HFFc6 (cell line): Measurements from ENCODE around the gene FH. TPM values are rescaled to one million over a fixed set of nuclear protein-coding genes. Genes with fewer than 3 reads are reported as not detected.

Experiments
- DNase-seq: peaks from one replicate; pipeline ENCODE4 v3.0.0-alpha.2; 2018
- H3K27ac Mint-ChIP-seq: 2 replicates; pipeline ENCODE4 v1.8.0; 2020; ENCODE audit warnings: mild to moderate bottlenecking, mixed read lengths
- H3K27me3 Mint-ChIP-seq: 2 replicates; pipeline ENCODE4 v1.8.0; 2021; ENCODE audit warnings: mild to moderate bottlenecking, moderate library complexity, mixed read lengths; ENCODE audit not compliant: insufficient read depth
- H3K36me3 Mint-ChIP-seq: 2 replicates; pipeline ENCODE4 v1.8.0; 2021; ENCODE audit warnings: low read depth, mixed read lengths
- H3K4me1 Mint-ChIP-seq: 2 replicates; pipeline ENCODE4 v1.8.0; 2020; ENCODE audit warnings: low read depth, mixed read lengths
- H3K4me3 Mint-ChIP-seq: 2 replicates; pipeline ENCODE4 v1.8.0; 2020; ENCODE audit warnings: mild to moderate bottlenecking, moderate library complexity, mixed read lengths
- H3K9me3 Mint-ChIP-seq: 2 replicates; pipeline ENCODE4 v1.8.0; 2020; ENCODE audit warnings: mild to moderate bottlenecking, mixed read lengths
- CTCF ChIP-seq: fragments of 200-600 bp; sonication (generic); IDR thresholded peaks from 2 replicates; pipeline ENCODE4 v1.5.0; 2021; ENCODE audit warnings: antibody characterized with exemption, mild to moderate bottlenecking
- long read RNA-seq: library from polyadenylated mRNA; unstranded; transcript quantifications from one replicate; pipeline ENCODE4 v2.0.0, GENCODE V29; 2019
- total RNA-seq, 6 experiments: library from RNA; stranded (reverse); fragmentation: NEBNext Ultra II Directional; extraction: Animal tissue kit (Norgen Biotek cat#: 25700); gene quantifications; 2 replicates in 1 of 6; 3 replicates in 5 of 6; pipeline ENCODE4 v1.2.3, GENCODE V29; 2021

FH gene
- 100 to 1,000 TPM; 107 to 137 (median 123) TPM for total RNA-seq
- long read RNA-seq, transcript FH-201 (10 exons, 1,797 nt) = major isoform, 198 of 233 reads
- long read RNA-seq, partial matches to known transcripts = 24 of 233 reads
- long read RNA-seq, other reads (novel, unspliced or antisense) = 11 of 233 reads

GRCh38 chr1:241519308-241520079, at the start of gene FH:
FH (minus strand) TSS chr1:241519755; CDS start chr1:241519722, 33 bp downstream.
- Mint-ChIP-seq H3K27me3 (peaks cover 7% of the 10 kb centered on the region), H3K9me3 (no peaks in the 10 kb centered on the region), H3K4me3 (peak within 1 kb of the TSS; percentile 91), H3K4me1 (peaks cover 28% of the 10 kb centered on the region), H3K27ac (peak within 1 kb of the TSS; percentile 73), H3K36me3 (peaks cover 20% of the 10 kb centered on the region)
- DNase-seq = peak; percentile 99
- TF ChIP-seq CTCF = no peak; the same call in 1 of the 2 replicates

GRCh38 chr1:241560849-241561187, 41.3 kb upstream of the FH start:
- no peak overlapping the region for H3K27ac Mint-ChIP-seq
- no peak overlapping the region for H3K4me3 Mint-ChIP-seq
- DNase-seq = no peak
- peaks cover 10% of the 10 kb centered on the region for H3K27me3 Mint-ChIP-seq
- no peaks in the 10 kb centered on the region for H3K4me1 Mint-ChIP-seq
- H3K9me3 Mint-ChIP-seq = no peaks in the 10 kb centered on the region
- no peaks in the 10 kb centered on the region for H3K36me3 Mint-ChIP-seq
- no peak for TF ChIP-seq CTCF

- Mint-ChIP-seq H3K27me3 (peaks cover 10% of the 10 kb centered on the region), H3K4me1 (no peaks in the 10 kb centered on the region), H3K9me3 (no peaks in the 10 kb centered on the region), H3K27ac (no peak overlapping the region), H3K36me3 (no peaks in the 10 kb centered on the region), H3K4me3 (no peak overlapping the region)
- no peak for TF ChIP-seq CTCF
- DNase-seq = no peak
Measured at GRCh38 chr1:241560146-241560848, 40.7 kb upstream of the FH start.

- no peaks in the 10 kb centered on the region for H3K36me3 Mint-ChIP-seq
- no peaks in the 10 kb centered on the region for H3K9me3 Mint-ChIP-seq
- no peak for TF ChIP-seq CTCF
- no peak overlapping the region for H3K27ac Mint-ChIP-seq
- DNase-seq = no peak
- no peak overlapping the region for H3K4me3 Mint-ChIP-seq
- H3K4me1 Mint-ChIP-seq = no peaks in the 10 kb centered on the region
- peaks cover 7% of the 10 kb centered on the region for H3K27me3 Mint-ChIP-seq
Measured at GRCh38 chr1:241557551-241558193, 38.1 kb upstream of the FH start.

GRCh38 chr1:241557031-241557430, 37.5 kb upstream of the FH start:
- Mint-ChIP-seq H3K27ac (no peak overlapping the region), H3K27me3 (peaks cover 7% of the 10 kb centered on the region), H3K9me3 (no peaks in the 10 kb centered on the region), H3K36me3 (no peaks in the 10 kb centered on the region), H3K4me1 (peaks cover 1% of the 10 kb centered on the region; the same call in 1 of the 2 replicates), H3K4me3 (no peak overlapping the region)
- DNase-seq = no peak
- no peak for TF ChIP-seq CTCF
